Nephron progenitor cell (in vitro differentiated cells): ENCODE results near the gene SPINDOC.

Source experiments
- DNase-seq: peaks from one replicate; pipeline ENCODE4 v3.0.0; 2021
- H3K27ac Mint-ChIP-seq: 2 replicates; pipeline ENCODE4 v1.8.0; 2021; ENCODE audit warnings: mild to moderate bottlenecking, moderate library complexity, mixed read lengths
- H3K27me3 Mint-ChIP-seq: 2 replicates; pipeline ENCODE4 v1.8.0; 2021; ENCODE audit warnings: mild to moderate bottlenecking, low read depth, mixed read lengths; ENCODE audit not compliant: poor library complexity
- H3K36me3 Mint-ChIP-seq: 2 replicates; pipeline ENCODE4 v1.8.0; 2021; ENCODE audit warnings: low read depth, mixed read lengths
- H3K4me1 Mint-ChIP-seq: 2 replicates; pipeline ENCODE4 v1.8.0; 2021; ENCODE audit warnings: mixed read lengths
- H3K4me3 Mint-ChIP-seq: 2 replicates; pipeline ENCODE4 v1.8.0; 2021; ENCODE audit warnings: mild to moderate bottlenecking, moderate library complexity, mixed read lengths
- H3K9me3 Mint-ChIP-seq: 2 replicates; pipeline ENCODE4 v1.8.0; 2021; ENCODE audit warnings: mild to moderate bottlenecking, moderate library complexity, mixed read lengths
- TF ChIP-seq, protein P1 (sequence below): fragments of 200-600 bp; sonication (generic); IDR thresholded peaks from 2 replicates; pipeline ENCODE4 v1.5.0; 2021; ENCODE audit warnings: antibody characterized with exemption

The SPINDOC gene

DNA sequence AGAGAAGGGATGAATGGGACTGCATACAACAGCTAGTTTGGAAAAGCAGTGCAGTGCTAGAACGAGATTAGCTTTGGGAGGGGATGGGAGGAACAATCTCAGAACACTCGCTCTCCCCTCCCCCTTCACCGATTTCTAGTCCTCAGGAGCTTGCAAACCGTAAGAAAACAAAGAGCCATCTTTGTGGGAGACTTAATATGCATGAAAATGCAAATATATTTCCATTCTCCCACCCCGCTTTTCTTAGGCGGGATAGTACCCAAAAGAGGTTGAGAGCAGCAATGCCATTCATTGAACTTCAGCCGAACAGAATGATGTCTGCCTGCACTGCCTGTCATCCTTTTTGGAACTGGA lies 1.1 kb downstream of the SPINDOC start:
- H3K27ac Mint-ChIP-seq: no peak overlapping the region
- H3K4me3 Mint-ChIP-seq: peak overlapping the region; percentile 91
- peaks cover 41% of the 10 kb centered on the region for H3K4me1 Mint-ChIP-seq
- DNase-seq: no peak
- no peaks in the 10 kb centered on the region for H3K9me3 Mint-ChIP-seq
- peaks cover 44% of the 10 kb centered on the region for H3K36me3 Mint-ChIP-seq
- TF ChIP-seq, protein P1, sequence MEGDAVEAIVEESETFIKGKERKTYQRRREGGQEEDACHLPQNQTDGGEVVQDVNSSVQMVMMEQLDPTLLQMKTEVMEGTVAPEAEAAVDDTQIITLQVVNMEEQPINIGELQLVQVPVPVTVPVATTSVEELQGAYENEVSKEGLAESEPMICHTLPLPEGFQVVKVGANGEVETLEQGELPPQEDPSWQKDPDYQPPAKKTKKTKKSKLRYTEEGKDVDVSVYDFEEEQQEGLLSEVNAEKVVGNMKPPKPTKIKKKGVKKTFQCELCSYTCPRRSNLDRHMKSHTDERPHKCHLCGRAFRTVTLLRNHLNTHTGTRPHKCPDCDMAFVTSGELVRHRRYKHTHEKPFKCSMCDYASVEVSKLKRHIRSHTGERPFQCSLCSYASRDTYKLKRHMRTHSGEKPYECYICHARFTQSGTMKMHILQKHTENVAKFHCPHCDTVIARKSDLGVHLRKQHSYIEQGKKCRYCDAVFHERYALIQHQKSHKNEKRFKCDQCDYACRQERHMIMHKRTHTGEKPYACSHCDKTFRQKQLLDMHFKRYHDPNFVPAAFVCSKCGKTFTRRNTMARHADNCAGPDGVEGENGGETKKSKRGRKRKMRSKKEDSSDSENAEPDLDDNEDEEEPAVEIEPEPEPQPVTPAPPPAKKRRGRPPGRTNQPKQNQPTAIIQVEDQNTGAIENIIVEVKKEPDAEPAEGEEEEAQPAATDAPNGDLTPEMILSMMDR: no peak
- H3K27me3 Mint-ChIP-seq: no peaks in the 10 kb centered on the region

DNA sequence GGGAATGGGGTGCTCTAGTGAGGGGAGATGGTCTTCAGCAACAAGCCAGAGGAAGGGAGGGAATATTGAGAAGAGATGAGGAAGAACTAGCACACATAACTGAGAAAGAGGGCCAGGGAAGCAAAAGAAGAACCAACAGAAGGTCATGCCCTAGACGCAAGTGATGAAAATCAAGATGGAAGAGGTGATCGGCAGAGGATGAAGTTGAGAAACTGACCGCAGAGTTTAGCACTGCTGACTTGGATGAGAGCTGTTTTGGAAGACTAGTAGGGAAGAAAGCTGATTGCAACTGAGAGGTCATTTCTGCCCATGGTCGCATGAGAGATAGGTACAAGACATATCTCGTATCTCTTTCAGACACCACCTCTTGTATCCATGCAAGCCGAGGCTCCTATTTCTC lies 2.9 kb downstream of the SPINDOC start:
- TF ChIP-seq, protein P1: no peak
- H3K4me1 Mint-ChIP-seq: peaks cover 41% of the 10 kb centered on the region
- H3K27me3 Mint-ChIP-seq: peaks cover 2% of the 10 kb centered on the region
- no peak for DNase-seq
- no peak overlapping the region for H3K4me3 Mint-ChIP-seq
- H3K36me3 Mint-ChIP-seq: peaks cover 62% of the 10 kb centered on the region
- no peak overlapping the region for H3K27ac Mint-ChIP-seq
- peaks cover 3% of the 10 kb centered on the region for H3K9me3 Mint-ChIP-seq

DNA sequence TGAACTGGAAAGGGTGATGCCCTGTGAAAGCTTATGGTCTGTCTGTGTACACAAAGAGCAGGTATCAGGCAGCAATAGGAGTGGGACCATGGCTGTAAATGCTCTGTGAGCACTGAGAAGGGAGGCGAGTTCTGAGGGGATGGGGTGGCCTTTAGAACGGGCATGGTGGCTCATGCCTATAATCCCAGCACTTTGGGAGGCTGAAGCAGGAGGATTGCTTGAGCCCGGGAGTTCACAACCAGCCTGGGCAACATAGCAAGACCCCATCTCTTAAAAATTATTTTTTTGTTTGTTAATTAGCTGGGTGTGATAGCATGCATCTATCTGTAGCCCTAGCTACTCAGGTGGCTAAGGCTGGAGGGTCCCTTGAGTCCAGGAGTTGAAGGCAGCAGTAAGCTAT lies 3.5 kb downstream of the SPINDOC start:
- H3K9me3 Mint-ChIP-seq: peaks cover 3% of the 10 kb centered on the region
- TF ChIP-seq, protein P1: no peak
- peaks cover 2% of the 10 kb centered on the region for H3K27me3 Mint-ChIP-seq
- H3K4me1 Mint-ChIP-seq: peaks cover 36% of the 10 kb centered on the region
- H3K36me3 Mint-ChIP-seq: peaks cover 68% of the 10 kb centered on the region
- H3K4me3 Mint-ChIP-seq: no peak overlapping the region
- no peak for DNase-seq
- H3K27ac Mint-ChIP-seq: no peak overlapping the region

DNA sequence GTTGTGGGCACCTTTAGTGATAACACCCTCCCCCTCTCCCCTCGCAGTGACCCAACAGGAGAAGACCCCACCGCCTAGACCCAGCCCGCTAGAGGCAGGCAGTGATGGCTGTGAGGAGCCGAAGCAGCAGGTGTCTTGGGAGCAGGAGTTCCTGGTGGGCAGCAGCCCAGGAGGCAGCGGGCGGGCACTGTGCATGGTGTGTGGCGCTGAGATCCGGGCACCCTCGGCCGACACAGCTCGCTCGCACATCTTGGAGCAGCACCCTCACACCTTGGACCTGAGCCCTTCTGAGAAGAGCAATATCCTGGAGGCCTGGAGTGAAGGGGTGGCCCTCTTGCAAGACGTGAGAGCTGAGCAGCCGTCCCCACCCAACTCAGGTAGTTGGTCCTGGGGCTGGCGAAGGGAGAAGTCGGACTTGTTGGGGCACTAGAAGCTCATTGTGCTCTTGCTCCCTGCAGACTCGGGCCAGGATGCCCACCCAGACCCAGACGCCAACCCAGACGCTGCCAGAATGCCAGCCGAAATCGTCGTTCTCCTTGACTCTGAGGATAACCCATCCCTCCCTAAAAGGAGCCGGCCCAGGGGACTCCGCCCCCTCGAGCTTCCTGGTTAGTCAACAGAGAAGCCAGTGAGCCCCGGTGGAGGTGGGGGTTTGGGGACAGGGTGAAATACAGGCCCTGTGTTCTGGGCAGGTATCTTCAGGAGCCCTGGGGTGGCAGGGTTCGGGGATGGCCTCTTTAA lies 4.7 kb downstream of the SPINDOC start:
- no peak for DNase-seq
- peaks cover 3% of the 10 kb centered on the region for H3K9me3 Mint-ChIP-seq
- H3K27ac Mint-ChIP-seq: no peak overlapping the region
- peaks cover 32% of the 10 kb centered on the region for H3K4me1 Mint-ChIP-seq
- H3K27me3 Mint-ChIP-seq: peaks cover 2% of the 10 kb centered on the region
- no peak overlapping the region for H3K4me3 Mint-ChIP-seq
- H3K36me3 Mint-ChIP-seq: peaks cover 78% of the 10 kb centered on the region
- TF ChIP-seq, protein P1: no peak

DNA sequence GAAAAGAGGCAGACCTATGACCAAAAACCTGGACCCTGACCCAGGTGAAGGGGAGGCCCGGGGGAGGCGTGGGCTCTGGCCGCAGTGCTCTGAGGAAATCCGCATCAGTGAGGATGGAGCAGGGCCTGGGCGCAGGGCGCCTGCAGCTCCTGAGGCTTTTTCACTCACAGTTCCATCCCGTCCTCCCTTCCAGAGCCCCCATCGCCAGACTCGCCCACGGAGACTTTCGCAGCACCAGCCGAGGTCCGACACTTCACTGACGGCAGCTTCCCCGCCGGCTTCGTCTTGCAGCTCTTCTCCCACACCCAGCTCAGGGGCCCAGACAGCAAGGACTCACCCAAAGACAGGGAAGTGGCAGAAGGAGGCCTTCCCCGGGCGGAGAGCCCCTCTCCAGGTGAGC lies 5.4 kb downstream of the SPINDOC start:
- TF ChIP-seq, protein P1: no peak
- Mint-ChIP-seq H3K9me3 (peaks cover 3% of the 10 kb centered on the region), H3K27ac (no peak overlapping the region), H3K27me3 (peaks cover 2% of the 10 kb centered on the region), H3K4me1 (peaks cover 37% of the 10 kb centered on the region), H3K36me3 (peaks cover 85% of the 10 kb centered on the region), H3K4me3 (no peak overlapping the region)
- no peak for DNase-seq

DNA sequence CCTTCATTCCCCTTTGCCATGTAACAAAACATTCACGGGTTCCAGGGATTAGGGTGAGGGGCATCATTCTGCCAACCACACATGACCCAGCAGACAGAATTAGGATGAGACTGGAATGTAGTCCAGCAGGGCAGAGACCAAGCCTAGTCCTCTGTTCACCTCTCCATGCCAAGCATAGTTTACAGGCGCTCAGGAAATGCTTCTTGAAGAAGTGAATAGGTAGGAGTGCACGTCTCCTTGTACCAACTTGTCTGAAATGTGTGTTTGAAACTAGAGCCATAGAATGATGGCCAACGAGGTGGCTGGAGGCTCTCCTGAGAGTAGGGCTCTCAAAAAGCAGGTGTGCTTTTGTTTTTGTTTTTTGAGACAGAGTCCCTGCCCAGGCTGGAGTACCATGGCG lies 8.2 kb downstream of the SPINDOC start:
- peaks cover 3% of the 10 kb centered on the region for H3K9me3 Mint-ChIP-seq
- no peak for DNase-seq
- TF ChIP-seq, protein P1: no peak
- peaks cover 90% of the 10 kb centered on the region for H3K36me3 Mint-ChIP-seq
- no peak overlapping the region for H3K27ac Mint-ChIP-seq
- H3K4me1 Mint-ChIP-seq: peaks cover 28% of the 10 kb centered on the region
- no peak overlapping the region for H3K4me3 Mint-ChIP-seq
- H3K27me3 Mint-ChIP-seq: peaks cover 5% of the 10 kb centered on the region
